Muscle layer of colon (tissue), 2 donors: ENCODE results near the gene CNTNAP3B.
"Not testable (repeated sequence)": the region's sequence is repeated elsewhere in the genome, so short reads cannot be mapped to it uniquely, and the experiment has no call there.

Source experiments
- H3K27ac ChIP-seq: one replicate; pipeline ENCODE4 v1.7.0; 2013; ENCODE audit warnings: low read depth, mild to moderate bottlenecking, low read length, moderate library complexity
- H3K27me3 ChIP-seq, 2 donors: one replicate each; pipeline ENCODE4 v1.7.0; 2013; ENCODE audit warnings: low read length in 2 of 2, mild to moderate bottlenecking in 2 of 2; ENCODE audit not compliant: insufficient read depth in 2 of 2, control insufficient read depth in 1 of 2
- H3K36me3 ChIP-seq: one replicate; pipeline ENCODE4 v1.7.0; 2013; ENCODE audit warnings: mild to moderate bottlenecking, low read length; ENCODE audit not compliant: insufficient read depth
- H3K4me1 ChIP-seq: one replicate; pipeline ENCODE4 v1.7.0; 2013; ENCODE audit warnings: mild to moderate bottlenecking, low read length; ENCODE audit not compliant: insufficient read depth
- H3K4me3 ChIP-seq, 2 donors: one replicate each; pipeline ENCODE4 v1.7.0; 2013; ENCODE audit warnings: low read length in 2 of 2, low read depth in 1 of 2, mild to moderate bottlenecking in 1 of 2, moderate library complexity in 1 of 2
- H3K9ac ChIP-seq: one replicate; pipeline ENCODE4 v1.7.0; 2013; ENCODE audit warnings: low read length
- H3K9me3 ChIP-seq: one replicate; pipeline ENCODE4 v1.7.0; 2013; ENCODE audit warnings: mild to moderate bottlenecking, low read length
- donor health status: abdominal sarcoma.
- donor health status: Adenocarcinoma of cecum.

CNTNAP3B gene

DNA sequence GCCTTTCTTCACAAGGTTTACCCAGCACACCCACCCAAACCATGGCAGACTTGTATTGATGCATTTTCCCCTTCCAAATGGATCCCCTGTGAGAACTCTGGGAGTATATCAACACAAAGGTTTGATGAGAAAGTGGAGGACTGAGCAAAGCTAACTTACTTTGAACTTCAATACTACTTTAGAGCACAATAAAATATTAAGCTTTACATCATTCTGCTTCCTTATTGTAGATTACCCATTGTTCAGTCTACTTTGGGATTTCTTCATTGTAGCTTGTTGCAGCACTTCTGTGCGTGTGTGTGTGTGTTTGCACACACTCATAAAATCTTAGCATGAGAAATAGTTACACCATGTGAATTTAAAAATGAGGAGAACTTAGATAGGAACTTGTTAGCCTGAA lies 75.4 kb downstream of the CNTNAP3B start:
- H3K9ac ChIP-seq, H3K9me3 ChIP-seq, H3K4me1 ChIP-seq, H3K27ac ChIP-seq, H3K36me3 ChIP-seq, H3K4me3 ChIP-seq, H3K27me3 ChIP-seq: not testable (repeated sequence)

DNA sequence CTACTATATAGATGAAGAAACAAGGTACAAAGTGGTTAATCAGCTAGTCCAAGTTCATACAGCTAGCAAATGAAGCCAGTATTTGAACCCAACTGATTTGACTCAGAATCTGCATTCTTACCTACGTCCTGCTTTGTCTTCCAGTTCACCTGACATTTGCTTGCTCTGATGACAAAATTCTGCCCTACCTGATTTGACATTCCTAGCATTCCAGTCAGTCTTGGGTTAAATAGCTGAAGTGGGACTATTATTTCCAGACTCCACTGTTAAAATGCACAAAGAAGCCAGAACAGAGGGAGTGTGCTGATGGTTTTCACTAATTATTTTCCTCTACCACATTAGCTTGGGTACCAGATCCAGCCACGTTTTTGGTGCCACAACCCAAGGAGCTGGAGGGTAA lies 78.5 kb downstream of the CNTNAP3B start:
- H3K9me3 ChIP-seq, H3K4me1 ChIP-seq, H3K27me3 ChIP-seq, H3K9ac ChIP-seq, H3K36me3 ChIP-seq, H3K4me3 ChIP-seq, H3K27ac ChIP-seq: not testable (repeated sequence)

DNA sequence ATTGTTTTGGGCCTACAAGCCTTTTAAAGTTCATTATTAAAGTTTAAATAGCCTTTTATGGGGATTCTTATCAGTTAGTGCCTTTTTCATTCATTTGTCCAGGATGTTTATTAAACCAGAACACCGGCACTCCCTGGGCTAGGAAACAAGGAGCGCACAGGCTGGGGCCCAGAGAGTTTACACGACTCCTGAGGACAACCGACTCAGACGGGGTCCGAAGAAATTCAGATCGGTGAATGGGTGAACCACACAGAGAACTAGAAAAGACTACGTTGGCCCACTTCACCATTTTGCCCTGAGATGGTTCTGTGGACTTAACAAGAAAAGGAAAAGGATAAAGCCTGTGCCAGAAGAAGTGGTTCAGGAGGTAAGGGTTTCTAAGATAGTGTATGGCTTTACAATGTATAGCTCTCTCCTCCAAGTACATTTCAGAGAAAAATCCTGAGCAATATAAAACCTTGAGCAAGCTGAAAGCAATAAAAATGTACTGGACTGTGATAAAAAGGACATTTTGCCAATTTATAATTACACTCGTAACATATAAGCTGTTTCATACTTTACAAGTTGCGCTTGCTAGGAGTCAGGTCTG lies 84.7 kb downstream of the CNTNAP3B start:
- not testable (repeated sequence) for H3K36me3 ChIP-seq, H3K4me1 ChIP-seq, H3K9me3 ChIP-seq, H3K9ac ChIP-seq, H3K4me3 ChIP-seq, H3K27me3 ChIP-seq, H3K27ac ChIP-seq

DNA sequence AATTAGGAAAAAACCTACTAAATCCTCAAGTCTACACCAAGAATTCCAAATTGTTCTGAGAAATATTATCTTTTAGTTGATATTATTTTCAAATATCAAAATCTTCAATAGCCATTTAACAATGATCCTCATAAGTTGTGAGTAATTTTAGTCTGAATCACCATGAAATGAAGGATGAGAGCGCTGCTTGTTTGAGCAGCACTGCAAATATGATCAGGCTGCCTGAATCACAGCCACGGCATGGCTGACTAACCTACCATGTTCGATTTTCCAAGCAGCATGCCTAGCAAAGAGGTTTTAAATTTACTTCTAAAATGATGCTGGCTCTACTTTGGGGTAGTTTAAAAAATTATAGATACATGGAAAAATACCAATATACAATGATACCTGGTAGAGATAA lies 95.7 kb downstream of the CNTNAP3B start:
- H3K9ac ChIP-seq, H3K4me3 ChIP-seq, H3K27ac ChIP-seq, H3K36me3 ChIP-seq, H3K9me3 ChIP-seq, H3K4me1 ChIP-seq, H3K27me3 ChIP-seq: not testable (repeated sequence)

DNA sequence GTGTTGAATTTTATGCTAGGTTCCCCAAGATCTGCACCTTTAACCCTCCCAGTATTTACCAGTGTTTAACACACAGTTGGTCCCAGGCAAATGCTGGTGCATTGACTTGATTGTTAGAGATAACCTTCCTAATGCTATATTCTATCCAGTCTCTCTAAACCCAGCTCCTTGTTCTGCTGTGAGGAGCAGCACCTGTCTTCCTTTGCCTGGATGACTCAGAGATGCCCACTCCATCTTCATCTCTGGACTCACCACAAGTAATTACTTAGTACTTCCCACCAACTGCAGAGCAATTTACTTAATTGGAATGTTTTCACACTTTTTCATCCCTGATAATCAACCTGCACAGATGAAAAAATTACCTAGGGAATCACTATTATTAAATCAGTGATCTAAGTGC lies 108.6 kb downstream of the CNTNAP3B start:
- H3K27ac ChIP-seq, H3K9me3 ChIP-seq, H3K9ac ChIP-seq, H3K36me3 ChIP-seq, H3K27me3 ChIP-seq, H3K4me1 ChIP-seq, H3K4me3 ChIP-seq: not testable (repeated sequence)

DNA sequence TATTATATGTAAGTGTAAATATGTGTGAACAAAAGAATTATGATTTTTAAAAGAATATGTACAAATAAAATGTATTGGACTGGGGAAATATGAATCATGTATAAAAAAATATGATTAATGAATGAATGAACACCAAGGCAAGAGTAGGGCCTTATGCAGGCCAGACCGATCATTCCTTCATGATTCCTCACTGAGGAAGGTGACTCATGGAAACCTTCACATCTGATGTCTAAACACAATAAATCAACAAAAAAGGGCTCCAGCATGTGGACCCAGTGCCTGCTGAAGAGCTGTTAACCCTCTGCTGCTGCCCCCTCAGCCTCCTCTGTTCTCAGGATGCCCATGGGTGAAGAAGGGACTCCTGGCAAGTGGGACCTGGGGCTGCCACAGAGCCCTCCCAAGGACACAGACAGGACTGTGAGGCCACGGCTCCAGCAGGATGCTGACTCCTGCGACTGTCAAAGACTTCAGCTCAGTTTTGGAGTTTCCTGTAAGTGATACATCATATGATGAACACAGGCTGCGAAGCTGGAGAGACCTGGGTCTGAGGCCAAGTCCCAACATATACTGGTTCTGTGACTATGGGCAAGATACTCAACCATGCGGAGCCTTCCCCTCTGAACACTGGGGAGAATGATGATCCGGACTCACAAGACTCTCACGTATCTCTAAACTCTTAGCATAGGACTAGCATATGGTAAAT lies 110.9 kb downstream of the CNTNAP3B start:
- H3K4me1 ChIP-seq, H3K9me3 ChIP-seq, H3K9ac ChIP-seq, H3K4me3 ChIP-seq, H3K36me3 ChIP-seq, H3K27me3 ChIP-seq, H3K27ac ChIP-seq: not testable (repeated sequence)

DNA sequence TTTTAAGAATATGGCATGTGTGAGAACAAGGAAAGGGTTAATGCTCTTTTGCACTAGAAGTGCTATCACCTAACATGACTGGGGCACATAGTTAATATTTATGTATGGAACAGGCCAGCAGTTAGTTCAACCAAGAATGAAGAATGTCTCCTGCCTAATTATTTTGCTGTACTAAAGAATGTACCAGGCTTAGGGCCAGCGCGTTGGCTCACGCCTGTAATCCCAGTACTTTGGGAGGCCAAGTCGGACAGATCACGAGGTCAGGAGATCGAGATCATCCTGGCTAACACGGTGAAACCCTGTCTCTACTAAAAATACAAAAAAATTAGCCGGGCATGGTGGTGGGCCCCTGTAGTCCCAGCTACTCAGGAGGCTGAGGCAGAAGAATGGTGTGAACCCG lies 114.9 kb downstream of the CNTNAP3B start:
- H3K4me3 ChIP-seq = not testable (repeated sequence)

DNA sequence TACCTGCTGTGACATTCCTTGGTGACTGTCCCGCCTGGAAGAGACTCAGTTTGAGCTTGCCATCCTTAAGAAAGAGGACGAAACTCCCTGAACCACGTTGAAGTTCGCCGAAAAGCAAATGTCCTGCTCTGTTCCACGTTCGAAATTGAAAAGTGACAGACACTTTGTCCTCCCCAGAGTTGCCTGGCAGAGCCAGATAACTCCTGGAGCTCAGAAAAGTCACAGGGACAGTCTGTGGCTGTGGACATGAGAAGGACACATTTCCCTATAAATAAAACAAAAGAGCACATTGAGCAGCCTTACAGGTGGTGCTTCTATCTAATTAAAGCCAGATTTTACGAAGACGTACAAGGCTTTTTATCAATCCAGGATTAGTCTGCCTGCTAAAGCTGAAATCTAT lies 137.6 kb downstream of the CNTNAP3B start:
- H3K27me3 ChIP-seq, H3K36me3 ChIP-seq, H3K9ac ChIP-seq, H3K4me3 ChIP-seq, H3K9me3 ChIP-seq, H3K27ac ChIP-seq, H3K4me1 ChIP-seq: not testable (repeated sequence)

More for the DNA sequence above, 114.9 kb downstream of the CNTNAP3B start:
- H3K9ac ChIP-seq, H3K27ac ChIP-seq, H3K4me1 ChIP-seq, H3K9me3 ChIP-seq, H3K36me3 ChIP-seq, H3K27me3 ChIP-seq: not testable (repeated sequence)

DNA sequence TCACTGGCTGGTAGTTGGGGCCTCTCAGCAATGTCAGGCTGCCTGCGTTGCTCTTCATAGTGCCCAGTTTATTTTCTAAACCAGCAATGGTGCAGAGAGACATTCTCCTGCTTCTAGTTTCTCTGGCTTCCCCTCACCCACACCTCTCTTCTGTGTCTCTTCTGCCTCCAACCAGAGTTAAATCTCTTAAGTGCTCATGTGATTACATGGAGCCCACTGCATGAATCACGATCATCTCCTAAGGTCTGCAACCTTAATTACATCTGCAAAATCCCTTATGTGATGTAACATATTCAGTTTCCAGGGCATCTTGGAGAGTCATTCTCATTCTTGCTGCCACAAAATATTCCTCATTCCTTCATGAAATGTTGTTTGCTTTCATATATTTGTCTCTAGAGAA lies 149.0 kb downstream of the CNTNAP3B start:
- H3K4me3 ChIP-seq, H3K9ac ChIP-seq: not testable (repeated sequence)

DNA sequence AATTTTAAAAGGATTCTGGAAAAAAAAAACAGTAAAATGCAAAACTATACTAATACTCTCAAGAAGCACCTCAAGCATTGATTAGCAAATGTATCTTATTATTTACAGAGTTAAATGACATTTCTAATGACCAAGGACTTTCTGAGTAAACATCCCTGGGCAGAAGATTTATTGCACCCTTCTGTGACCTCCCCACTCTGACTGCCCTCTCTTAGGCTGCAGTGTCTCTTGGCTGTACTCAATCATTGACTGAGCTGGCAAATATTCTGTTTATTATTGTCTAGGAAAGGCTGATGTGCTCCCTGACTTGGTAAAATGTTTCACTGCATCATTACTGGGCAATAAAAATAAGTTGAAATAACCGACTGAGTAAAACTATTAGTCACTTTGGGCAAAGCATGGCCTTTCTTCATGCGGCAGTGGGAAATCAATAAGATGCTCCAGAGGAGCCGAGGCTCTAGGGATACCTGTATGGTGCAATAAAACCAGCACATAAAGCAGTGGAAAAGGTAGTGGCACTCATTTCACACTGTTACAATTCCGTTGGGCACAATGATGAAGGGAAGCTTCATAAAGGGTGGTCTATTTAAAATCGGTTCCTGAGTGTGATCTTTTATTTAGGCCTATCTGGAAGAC lies 151.1 kb downstream of the CNTNAP3B start:
- not testable (repeated sequence) for H3K9ac ChIP-seq, H3K36me3 ChIP-seq, H3K27ac ChIP-seq, H3K4me3 ChIP-seq, H3K27me3 ChIP-seq, H3K4me1 ChIP-seq, H3K9me3 ChIP-seq

More for the DNA sequence above, 149.0 kb downstream of the CNTNAP3B start:
- not testable (repeated sequence) for H3K4me1 ChIP-seq, H3K9me3 ChIP-seq, H3K27me3 ChIP-seq, H3K36me3 ChIP-seq, H3K27ac ChIP-seq

DNA sequence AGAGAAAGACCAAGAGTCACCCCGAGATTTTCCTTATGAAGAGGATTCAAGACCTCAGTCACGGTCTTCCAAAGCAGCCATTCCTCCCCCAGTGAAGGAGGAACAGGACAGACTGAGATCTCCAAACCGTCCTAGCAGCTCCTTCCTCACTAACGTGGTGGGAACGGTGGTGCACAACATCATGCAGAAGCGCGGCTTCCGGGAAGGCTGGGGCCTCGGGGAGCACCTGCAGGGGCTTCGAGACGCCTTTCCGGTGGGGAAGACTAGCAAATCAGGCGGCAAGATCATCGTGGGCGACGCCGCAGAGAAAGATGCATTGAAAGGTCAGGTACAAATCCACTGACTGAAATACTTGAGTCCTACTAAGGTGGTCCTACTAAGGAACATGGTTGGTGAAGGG lies 154.3 kb downstream of the CNTNAP3B start:
- not testable (repeated sequence) for H3K27me3 ChIP-seq, H3K4me3 ChIP-seq, H3K4me1 ChIP-seq, H3K27ac ChIP-seq, H3K9me3 ChIP-seq, H3K36me3 ChIP-seq, H3K9ac ChIP-seq

DNA sequence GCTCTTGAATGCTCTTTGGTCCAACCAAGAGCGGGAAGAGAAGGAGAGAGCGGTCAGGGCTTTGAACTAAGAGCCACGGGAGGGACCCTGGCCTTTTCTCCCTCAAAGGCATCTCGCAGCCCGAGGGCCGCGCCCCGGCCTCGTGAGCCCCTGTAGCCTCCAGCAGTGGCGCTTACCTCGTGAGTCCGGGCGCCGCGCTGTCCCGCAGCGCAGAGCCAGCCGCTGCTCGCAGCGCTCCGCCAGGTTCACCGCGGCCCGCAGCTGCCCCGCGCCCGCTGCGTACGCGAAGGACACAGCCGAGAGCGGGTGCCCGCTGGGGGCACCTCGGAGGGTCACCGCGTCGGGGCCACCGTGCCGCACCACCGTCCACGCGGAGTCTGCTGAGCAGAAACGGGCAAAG lies 176.2 kb downstream of the CNTNAP3B start:
- H3K27ac ChIP-seq, H3K36me3 ChIP-seq, H3K27me3 ChIP-seq, H3K4me3 ChIP-seq, H3K9ac ChIP-seq, H3K9me3 ChIP-seq, H3K4me1 ChIP-seq: not testable (repeated sequence)
